Measurements from ENCODE around the gene KCNK1.
"Not testable (repeated sequence)": the region's sequence is repeated elsewhere in the genome, so short reads cannot be mapped to it uniquely, and the experiment has no call there.

KCNK1 gene

GRCh38 chr1:233670363-233670762, 56.5 kb downstream of the KCNK1 start:
- DNase-seq = not testable (repeated sequence)

- no peak for DNase-seq
Observed at GRCh38 chr1:233671286-233671685, 57.4 kb downstream of the KCNK1 start.

- no peak for DNase-seq
Observed at GRCh38 chr1:233672732-233673131, 58.8 kb downstream of the KCNK1 start.

GRCh38 chr1:233673261-233673946, 59.5 kb downstream of the KCNK1 start:
- no peak for DNase-seq

- no peak for DNase-seq
Observed at GRCh38 chr1:233673947-233674431, 60.1 kb downstream of the KCNK1 start.

GRCh38 chr1:233675446-233675845, 61.5 kb downstream of the KCNK1 start:
- no peak for DNase-seq

GRCh38 chr1:233675893-233676292, 62.0 kb downstream of the KCNK1 start:
- DNase-seq = no peak

- DNase-seq = no peak
Observed at GRCh38 chr1:233677690-233678354, 63.9 kb downstream of the KCNK1 start.

GRCh38 chr1:233679030-233679429, 65.1 kb downstream of the KCNK1 start:
- DNase-seq = no peak

GRCh38 chr1:233679591-233680373, 65.9 kb downstream of the KCNK1 start:
- no peak for DNase-seq

GRCh38 chr1:233681285-233681684, 67.4 kb downstream of the KCNK1 start:
- DNase-seq = no peak

GRCh38 chr1:233686653-233687052, 72.7 kb downstream of the KCNK1 start:
- DNase-seq = not testable (repeated sequence)

- DNase-seq = no peak
Observed at GRCh38 chr1:233689017-233689747, 75.3 kb downstream of the KCNK1 start.

- DNase-seq = no peak
Observed at GRCh38 chr1:233689748-233690254, 75.9 kb downstream of the KCNK1 start.

- DNase-seq = no peak
Observed at GRCh38 chr1:233695901-233696300, 82.0 kb downstream of the KCNK1 start.

- DNase-seq = no peak
Observed at GRCh38 chr1:233700338-233700737, 86.4 kb downstream of the KCNK1 start.

GRCh38 chr1:233704170-233704897, 90.4 kb downstream of the KCNK1 start:
- DNase-seq = no peak

GRCh38 chr1:233704898-233705723, 91.2 kb downstream of the KCNK1 start:
- no peak for DNase-seq

GRCh38 chr1:233707153-233707879, 93.4 kb downstream of the KCNK1 start:
- DNase-seq = no peak
